Measurements from ENCODE around the gene NANOS2. TPM values are rescaled to one million over a fixed set of nuclear protein-coding genes. Genes with fewer than 3 reads are reported as not detected.

Gene NANOS2
- not detected in 2 replicates for total RNA-seq (2014; rRNA removed; shearing (Covaris generic))

DNA sequence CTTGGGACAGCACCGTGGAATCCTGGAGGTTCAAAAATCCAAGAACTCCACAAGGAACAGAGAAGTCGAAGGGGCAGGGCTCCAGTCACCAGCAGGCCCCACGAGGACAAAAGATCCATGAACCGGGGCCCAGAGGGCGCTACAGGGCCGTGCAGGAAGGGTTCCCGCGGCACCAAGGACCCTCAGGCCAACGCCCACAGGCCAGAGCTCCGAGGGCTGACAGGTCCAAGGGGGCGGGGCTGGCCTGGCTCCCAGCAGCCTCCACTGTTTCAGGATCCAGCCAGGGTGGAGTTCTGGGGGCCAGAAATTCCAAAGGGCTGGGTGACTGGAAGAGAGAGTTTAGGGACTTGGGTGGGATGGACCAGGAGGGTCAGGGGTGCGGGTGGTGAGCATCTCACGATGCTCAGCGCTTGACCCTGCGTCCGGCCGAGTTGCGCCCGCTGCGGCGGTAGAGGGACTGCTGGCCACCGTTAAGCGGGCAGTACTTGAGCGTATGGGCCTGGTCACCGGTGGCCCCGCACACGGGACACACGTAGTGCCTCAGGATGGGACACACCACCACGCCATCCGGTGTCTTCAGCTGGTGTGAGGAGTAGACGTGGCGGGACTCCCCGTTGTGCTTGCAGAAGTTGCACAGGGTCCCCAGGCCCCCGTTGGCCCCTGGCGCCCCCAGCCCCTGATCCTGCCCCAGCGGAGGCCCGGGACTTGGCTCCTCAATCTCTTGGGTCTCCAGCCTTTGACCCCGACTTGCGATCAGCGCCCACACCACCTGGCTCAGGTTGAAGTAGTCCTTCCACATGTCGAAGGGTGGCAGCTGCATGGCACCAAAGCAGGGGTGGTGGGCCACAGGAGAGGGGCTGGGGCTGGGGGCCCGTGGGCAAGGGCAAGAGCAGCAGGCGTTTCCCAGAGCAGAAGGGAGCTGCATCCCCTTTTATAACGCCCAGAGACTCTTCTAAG, at the start of gene NANOS2:
Gene NANOS2, minus strand, starts transcription at position 905 of the 957 bp plus-strand sequence. Its CDS starts 85 bp downstream, at position 820.
- DNase-seq (ENCODE audit: low spot score): peak; percentile 37

GRCh38 chr19:45962021-45962420, 47.4 kb upstream of the NANOS2 start:
- no peak for DNase-seq (ENCODE audit: low spot score)

- DNase-seq (ENCODE audit: low spot score): no peak
These were observed 46.1 kb upstream of the NANOS2 start for GRCh38 chr19:45960595-45961235.

- DNase-seq (ENCODE audit: low spot score): no peak
These were observed 45.0 kb upstream of the NANOS2 start for GRCh38 chr19:45959517-45960025.

DNA sequence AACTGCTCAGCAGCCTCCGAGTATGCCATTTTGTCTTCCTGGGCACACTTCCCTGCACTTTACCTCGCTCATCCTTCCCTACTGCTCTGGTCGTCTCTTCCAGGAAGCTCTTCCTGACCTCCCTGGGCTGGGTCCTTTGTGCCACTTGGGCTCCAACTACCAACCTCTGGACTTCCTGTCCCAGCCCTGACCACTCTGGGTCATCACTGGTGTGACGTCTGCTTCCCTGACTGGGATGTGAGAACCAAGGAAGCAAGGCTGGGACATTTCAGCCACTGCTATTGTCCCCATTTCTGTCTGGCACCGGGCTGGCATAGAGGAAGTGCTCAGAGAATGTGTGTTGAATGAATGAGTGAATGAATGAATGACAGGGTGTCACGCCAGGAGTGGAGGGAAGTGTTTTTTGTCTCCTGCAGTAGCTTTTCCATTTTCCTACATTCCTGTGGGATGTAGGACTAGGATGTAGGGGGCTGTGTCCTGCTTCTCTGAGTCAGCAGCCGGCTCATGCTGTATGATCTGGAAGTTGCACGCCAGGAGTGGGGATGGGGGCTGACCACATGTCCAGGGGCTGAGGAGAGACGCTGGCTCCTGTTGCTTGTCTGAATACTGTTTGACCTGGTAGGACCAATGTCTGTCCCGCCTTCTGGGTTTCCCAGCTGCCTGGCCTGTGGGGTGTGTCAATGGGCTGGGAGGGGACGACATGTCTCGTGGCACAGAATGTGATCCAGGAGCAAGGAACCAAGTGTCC, 44.4 kb upstream of the NANOS2 start:
- DNase-seq (ENCODE audit: low spot score): no peak

DNA sequence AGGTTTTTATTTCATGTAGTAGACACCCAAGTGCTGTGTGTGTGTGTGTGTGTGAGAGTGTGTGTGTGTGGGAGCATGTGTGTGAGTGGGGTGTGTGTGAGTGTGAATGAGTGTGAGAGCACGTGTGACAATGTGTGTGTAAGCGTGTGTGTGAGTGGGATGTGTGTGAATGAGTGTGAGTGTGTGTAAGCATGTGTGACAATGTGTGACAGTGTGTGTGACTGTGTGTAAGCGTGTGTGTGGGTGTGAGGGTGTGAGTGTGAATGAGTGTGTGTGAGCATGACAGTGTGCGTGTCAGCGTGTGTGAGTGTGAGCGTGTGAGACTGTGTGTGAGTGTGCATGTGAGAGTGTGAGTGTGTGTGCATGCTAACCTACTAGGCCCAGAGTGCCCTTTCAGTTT, 43.7 kb upstream of the NANOS2 start:
- DNase-seq (ENCODE audit: low spot score): no peak

DNA sequence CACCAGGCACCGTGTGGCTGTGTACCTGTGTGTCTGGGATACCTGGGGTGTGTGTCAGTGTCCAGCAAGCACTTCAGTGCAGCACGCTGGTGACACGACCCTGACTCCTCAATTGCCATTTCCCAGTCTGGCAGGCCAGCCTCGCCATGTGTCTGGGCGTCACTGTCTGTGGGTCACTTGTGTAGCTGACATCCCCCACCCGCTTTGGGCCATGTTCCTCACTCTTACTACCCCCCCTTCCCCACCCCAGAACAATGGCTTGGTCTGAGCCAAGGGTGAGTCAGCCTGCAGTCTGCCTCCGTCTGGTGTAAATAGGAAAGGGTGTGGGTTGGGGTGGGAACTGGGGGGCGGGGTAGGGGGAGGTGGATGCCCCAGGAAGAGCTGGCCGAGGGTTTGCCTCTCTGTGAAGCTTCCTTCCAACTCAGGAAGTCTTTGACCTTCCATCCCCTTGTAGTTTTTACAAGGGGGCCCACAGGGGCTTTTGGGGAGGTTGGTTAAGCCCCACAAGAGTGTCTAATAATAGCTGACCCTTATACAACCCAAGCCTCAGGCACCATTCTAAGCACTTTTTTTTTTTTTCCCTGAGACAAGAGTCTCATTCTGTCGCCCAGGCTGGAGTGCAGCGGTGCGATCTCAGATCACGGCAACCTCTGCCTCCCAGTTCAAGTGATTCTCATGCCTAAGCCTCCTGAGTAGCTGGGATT, 41.5 kb upstream of the NANOS2 start:
- no peak for DNase-seq (ENCODE audit: low spot score)

- DNase-seq (ENCODE audit: low spot score): no peak
These were observed 39.6 kb upstream of the NANOS2 start for GRCh38 chr19:45954156-45954555.

GRCh38 chr19:45953676-45954075, 39.1 kb upstream of the NANOS2 start:
- DNase-seq (ENCODE audit: low spot score): no peak

- no peak for DNase-seq (ENCODE audit: low spot score)
These were observed 38.3 kb upstream of the NANOS2 start for GRCh38 chr19:45952686-45953505.

GRCh38 chr19:45952341-45952685, 37.7 kb upstream of the NANOS2 start:
- no peak for DNase-seq (ENCODE audit: low spot score)

GRCh38 chr19:45947926-45948325, 33.3 kb upstream of the NANOS2 start:
- DNase-seq (ENCODE audit: low spot score): no peak

DNA sequence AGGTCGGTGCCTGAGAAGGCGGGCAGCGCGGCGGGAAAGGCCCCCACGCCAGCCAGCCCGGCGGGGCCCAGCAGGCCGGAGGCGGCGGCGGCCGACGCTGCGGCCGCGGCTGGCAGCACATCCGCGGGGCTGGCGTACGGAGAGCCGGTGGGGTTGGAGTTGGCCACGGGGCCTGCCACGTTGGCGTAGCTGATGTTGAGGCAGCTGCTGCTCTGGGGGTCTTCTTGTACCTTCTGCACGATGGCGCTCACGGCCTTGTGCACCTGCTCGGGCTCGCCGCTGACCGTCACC, 25.9 kb upstream of the NANOS2 start:
- no peak for DNase-seq (ENCODE audit: low spot score)

DNA sequence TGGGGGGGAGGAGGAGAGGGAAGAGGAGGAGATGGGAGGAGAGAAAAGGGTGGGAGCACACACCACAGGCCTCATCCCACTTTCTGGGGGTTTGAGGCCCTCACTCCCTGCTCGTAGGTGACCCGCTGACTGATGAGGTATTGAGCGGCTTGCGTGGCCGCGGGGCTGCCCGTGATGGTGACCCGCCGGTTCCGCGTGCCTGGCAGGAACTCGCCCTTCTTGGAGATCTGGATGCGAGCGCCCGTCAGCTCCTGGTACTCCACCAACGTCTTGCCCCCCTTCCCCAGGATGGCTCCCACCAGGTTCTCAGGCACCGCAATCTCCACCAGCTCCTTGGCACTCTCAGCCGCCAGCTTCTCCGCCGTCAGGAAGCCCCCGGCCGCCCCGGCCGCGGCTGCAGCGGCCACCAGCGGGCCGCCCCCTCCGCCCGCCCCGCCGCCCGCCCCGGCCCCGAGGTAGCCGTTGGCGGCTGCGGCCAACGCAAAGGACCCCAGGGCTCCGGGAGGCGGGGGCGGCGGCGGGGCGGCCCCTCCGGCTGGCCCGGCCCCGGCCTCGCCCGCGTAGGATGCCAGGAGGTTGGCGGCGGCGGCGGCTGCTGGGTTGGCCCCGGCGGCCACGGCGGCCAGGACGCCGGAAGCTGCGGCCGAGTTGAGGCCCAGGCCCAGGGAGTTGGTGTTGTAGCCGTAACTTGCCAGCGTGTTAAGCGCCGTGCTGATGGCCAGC, 25.4 kb upstream of the NANOS2 start:
- DNase-seq (ENCODE audit: low spot score): no peak

GRCh38 chr19:45938733-45939319, 24.2 kb upstream of the NANOS2 start:
- DNase-seq (ENCODE audit: low spot score): no peak

DNA sequence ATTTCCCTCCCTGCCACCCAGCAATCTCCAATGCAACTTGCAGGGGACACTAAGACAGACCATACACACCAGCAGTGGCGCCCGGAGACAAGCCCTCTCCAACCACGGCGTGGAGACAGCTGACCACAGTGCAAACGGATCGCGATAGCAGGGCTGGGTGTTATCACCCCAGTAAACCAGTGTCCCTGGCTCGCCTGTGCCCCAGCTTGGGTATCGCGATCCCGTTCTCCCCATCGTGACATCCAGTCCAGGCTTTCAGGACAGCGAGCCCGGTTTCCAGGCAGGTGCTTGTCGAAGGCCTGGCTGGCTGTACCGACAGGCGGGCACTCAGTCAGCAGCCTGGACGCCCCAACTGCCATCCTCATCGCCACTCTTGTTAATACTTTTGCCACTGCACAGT, 20.7 kb upstream of the NANOS2 start:
- DNase-seq (ENCODE audit: low spot score): no peak

DNA sequence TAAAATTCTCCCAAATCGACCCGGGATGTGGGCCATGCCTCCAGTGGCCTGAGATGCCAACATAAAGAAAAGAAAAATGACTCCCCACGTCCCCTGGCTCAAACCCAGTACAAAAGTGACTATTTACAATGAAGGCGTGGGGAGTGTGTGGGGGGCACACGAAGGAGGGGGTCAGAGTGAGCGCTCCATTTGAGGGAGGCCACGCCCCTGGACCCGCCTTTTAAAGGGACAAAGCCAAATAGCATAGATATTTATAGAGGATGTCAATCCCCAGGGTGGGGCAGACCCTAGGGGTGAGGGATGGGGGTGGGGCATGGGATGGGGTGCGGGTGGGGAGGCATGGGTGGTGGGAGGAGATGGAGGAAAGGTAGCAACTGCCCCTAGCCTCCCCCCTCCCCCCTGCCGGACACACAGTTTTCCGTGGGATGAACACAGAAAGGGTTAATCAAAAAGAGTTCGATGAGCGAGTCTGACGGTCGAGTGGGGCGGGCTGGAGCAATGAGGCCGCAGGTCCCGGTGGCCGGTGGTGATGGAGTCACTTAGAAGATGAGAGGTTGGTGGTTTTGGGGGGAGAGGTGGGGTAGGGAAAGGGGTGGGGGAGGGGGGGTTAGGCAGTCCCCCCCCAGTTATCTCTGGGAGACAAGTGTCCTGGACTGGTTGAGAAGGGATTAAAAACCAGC, 20.1 kb upstream of the NANOS2 start:
- no peak for DNase-seq (ENCODE audit: low spot score)

DNA sequence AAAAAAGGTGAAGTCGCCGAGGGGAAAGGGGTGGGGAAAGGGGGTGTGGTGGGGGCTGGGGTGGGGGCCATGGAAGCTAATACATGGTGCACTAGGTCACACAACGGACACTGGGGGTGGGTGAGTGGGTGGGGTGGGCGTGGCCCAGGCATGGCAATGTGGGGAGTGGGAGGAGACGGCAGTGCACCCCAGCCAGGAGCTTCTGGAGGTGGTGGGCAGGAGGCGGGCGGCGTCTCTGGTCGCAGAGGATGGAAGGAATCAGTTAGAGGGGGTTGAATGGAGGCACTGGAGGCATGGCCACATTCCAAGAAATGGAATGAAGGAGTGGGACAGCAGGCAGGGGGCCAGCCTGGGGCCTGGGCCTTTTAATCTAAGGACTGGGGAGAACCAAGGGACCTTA, 19.2 kb upstream of the NANOS2 start:
- no peak for DNase-seq (ENCODE audit: low spot score)

GRCh38 chr19:45931055-45931454, 16.5 kb upstream of the NANOS2 start:
- DNase-seq (ENCODE audit: low spot score): no peak

Measured in HT-29 (cell line).